HCT116 (cell line): ENCODE measurements around the gene VASN. TPM values are rescaled to one million over a fixed set of nuclear protein-coding genes. Genes with fewer than 3 reads are reported as not detected.

Source experiments
- ATAC-seq: fragments of 200-7000 bp; cut with Tn5 transposase; 2 replicates; pipeline ENCODE4 v1.9.1; 2020; ENCODE audit warnings: mild to moderate bottlenecking, moderate library complexity
- BruUV-seq: library from RNA; stranded (reverse); fragments of 400-500 nt; replicated peaks from 2 replicates; lab custom pipeline; 2021; lab: Mats Ljungman, UMichigan
- CTCF ChIA-PET: fragments of 300-600 bp; sonication (Branson Sonifier 250); formaldehyde crosslinking; loops from one replicate; lab custom pipeline; 2021; ENCODE audit warnings: antibody characterized with exemption; lab: Charles Lee
- POLR2A ChIA-PET: fragments of 300-600, 350-600 bp; sonication (Branson Sonifier 250); formaldehyde crosslinking; loops from one replicate; lab custom pipeline; 2021; ENCODE audit warnings: antibody characterized with exemption; lab: Charles Lee
- RAD21 ChIA-PET, 2 experiments: fragments of 300-600 bp; sonication (Branson Sonifier 250); formaldehyde crosslinking; loops; one replicate each; lab custom pipeline; 2023; ENCODE audit warnings: low total read pairs in 2 of 2; ENCODE audit not compliant: uncharacterized antibody in 2 of 2, unreplicated experiment in 2 of 2, low non-redundant PET in 1 of 2; lab: Charles Lee
- DNase-seq: peaks from one replicate; pipeline ENCODE4 v3.0.0-alpha.2; 2010; ENCODE audit warnings: low read depth, low spot score
- H2AFZ ChIP-seq: fragments of 200-600 bp; shearing (Covaris generic), sonication (generic); 2 replicates; pipeline ENCODE4 v1.6.1; 2017; ENCODE audit warnings: low read depth, mixed run types, mixed read lengths, antibody characterized with exemption, low read length; ENCODE audit not compliant: poor library complexity, severe bottlenecking
- H3K27ac ChIP-seq: 2 replicates; pipeline ENCODE4 v1.5.1; 2012; ENCODE audit warnings: low read depth, low read length
- H3K27me3 ChIP-seq: fragments of 200-600 bp; sonication (generic); 2 replicates; pipeline ENCODE4 v1.6.1; 2016; ENCODE audit warnings: mixed run types, low read length, mixed read lengths; ENCODE audit not compliant: insufficient read depth
- H3K36me3 ChIP-seq, 2 experiments: fragments of 200-500 bp in 1 of 2; fragments of 200-600 bp in 1 of 2; sonication (Bioruptor generic) in 1 of 2; sonication (generic) in 1 of 2; 2 replicates each; pipeline versions ENCODE4 v1.5.1 to v1.6.1; 2014 to 2016; ENCODE audit warnings: low read length in 2 of 2, inconsistent platforms in 1 of 2, mixed read lengths in 1 of 2, mixed run types in 1 of 2; ENCODE audit not compliant: insufficient read depth in 2 of 2, control insufficient read depth in 1 of 2
- H3K4me1 ChIP-seq, 2 experiments: fragments of 200-600 bp in 1 of 2; sonication (generic) in 1 of 2; 2 replicates each; pipeline versions ENCODE4 v1.5.1 to v1.6.1; 2012 to 2017; ENCODE audit warnings: low read length in 2 of 2, inconsistent platforms in 1 of 2, mild to moderate bottlenecking in 1 of 2, mixed read lengths in 1 of 2, mixed run types in 1 of 2, moderate library complexity in 1 of 2; ENCODE audit not compliant: insufficient read depth in 2 of 2, control insufficient read depth in 1 of 2
- H3K4me2 ChIP-seq: fragments of 200-600 bp; sonication (generic); 2 replicates; pipeline ENCODE4 v1.6.1; 2017; ENCODE audit warnings: mixed run types, low read length, mixed read lengths
- H3K4me3 ChIP-seq, 2 experiments: fragments of 200-600 bp in 1 of 2; sonication (generic) in 1 of 2; replicated peaks in 1 of 2; 2 replicates each; pipeline ENCODE4 v1.5.1; 2011 to 2016; ENCODE audit warnings: low read length in 2 of 2, control low read depth in 1 of 2, low read depth in 1 of 2, mild to moderate bottlenecking in 1 of 2, mixed read lengths in 1 of 2, mixed run types in 1 of 2
- H3K79me2 ChIP-seq: fragments of 200-600 bp; sonication (generic); 2 replicates; pipeline ENCODE4 v1.6.1; 2017; ENCODE audit warnings: mild to moderate bottlenecking, mixed run types, low read length, moderate library complexity, mixed read lengths; ENCODE audit not compliant: insufficient read depth
- H3K9ac ChIP-seq: fragments of 200-600 bp; sonication (generic); 2 replicates; pipeline ENCODE4 v1.6.1; 2016; ENCODE audit warnings: low read length, mixed read lengths
- H3K9me2 ChIP-seq: fragments of 200-600 bp; sonication (generic), shearing (Covaris generic); 2 replicates; pipeline ENCODE4 v1.6.1; 2017; ENCODE audit warnings: mixed run types, mild to moderate bottlenecking, moderate library complexity; ENCODE audit not compliant: insufficient read depth
- H3K9me3 ChIP-seq, 2 experiments: fragments of 200-500 bp in 1 of 2; fragments of 200-600 bp in 1 of 2; sonication (Bioruptor generic) in 1 of 2; sonication (generic) in 1 of 2; 2 replicates each; pipeline ENCODE4 v1.6.1; 2014 to 2017; ENCODE audit warnings: low read length in 2 of 2, mixed read lengths in 2 of 2, inconsistent platforms in 1 of 2, low read depth in 1 of 2, mild to moderate bottlenecking in 1 of 2, mixed run types in 1 of 2, moderate library complexity in 1 of 2; ENCODE audit not compliant: control insufficient read depth in 1 of 2, insufficient read depth in 1 of 2
- H4K20me1 ChIP-seq: fragments of 200-600 bp; sonication (generic), shearing (Covaris generic); 2 replicates; pipeline ENCODE4 v1.6.1; 2017; ENCODE audit warnings: mixed run types, mild to moderate bottlenecking, moderate library complexity; ENCODE audit not compliant: insufficient read depth
- EZH2phosphoT487 ChIP-seq: fragments of 200-600 bp; IDR thresholded peaks from 2 replicates; pipeline ENCODE4 v1.6.1; 2018; ENCODE audit warnings: antibody characterized with exemption, borderline replicate concordance
- POLR2AphosphoS5 ChIP-seq: IDR thresholded peaks from 2 replicates; pipeline ENCODE4 v1.6.1; 2011; ENCODE audit warnings: mild to moderate bottlenecking, low read depth, low read length, moderate library complexity
- RAD21 ChIP-seq: IDR thresholded peaks from 2 replicates; pipeline ENCODE4 v1.6.1; 2012; ENCODE audit warnings: low read depth, mild to moderate bottlenecking
- SRF ChIP-seq: IDR thresholded peaks from 2 replicates; pipeline ENCODE4 v1.6.1; 2012; ENCODE audit warnings: low read depth
- intact Hi-C: fragments of 100-400 bp; cut with micrococcal nuclease; formaldehyde crosslinking; loops from 2 replicates; pipeline ENCODE4 v1.10.0; 2022
- total RNA-seq: library from RNA; stranded (reverse); gene quantifications from one replicate; pipeline ENCODE4 v1.2.1, GENCODE V29; 2021; ENCODE audit not compliant: unreplicated experiment
- TF ChIP-seq, protein P1 (sequence below), 3 experiments: fragments of 200-600 bp in 1 of 3; sonication (generic) in 1 of 3; IDR thresholded peaks in 2 of 3; conservative IDR thresholded peaks in 1 of 3; 2 replicates each; pipeline ENCODE4 v1.5.1; 2012 to 2017; ENCODE audit warnings: low read depth in 2 of 3, low read length in 2 of 3, antibody characterized with exemption in 1 of 3, borderline replicate concordance in 1 of 3, control low read depth in 1 of 3, mild to moderate bottlenecking in 1 of 3, mixed read lengths in 1 of 3, mixed run types in 1 of 3, moderate library complexity in 1 of 3; ENCODE audit not compliant: insufficient read depth in 1 of 3

VASN gene
- total RNA-seq, 1 experiment from 2014 or later, result 6.3 TPM

DNA sequence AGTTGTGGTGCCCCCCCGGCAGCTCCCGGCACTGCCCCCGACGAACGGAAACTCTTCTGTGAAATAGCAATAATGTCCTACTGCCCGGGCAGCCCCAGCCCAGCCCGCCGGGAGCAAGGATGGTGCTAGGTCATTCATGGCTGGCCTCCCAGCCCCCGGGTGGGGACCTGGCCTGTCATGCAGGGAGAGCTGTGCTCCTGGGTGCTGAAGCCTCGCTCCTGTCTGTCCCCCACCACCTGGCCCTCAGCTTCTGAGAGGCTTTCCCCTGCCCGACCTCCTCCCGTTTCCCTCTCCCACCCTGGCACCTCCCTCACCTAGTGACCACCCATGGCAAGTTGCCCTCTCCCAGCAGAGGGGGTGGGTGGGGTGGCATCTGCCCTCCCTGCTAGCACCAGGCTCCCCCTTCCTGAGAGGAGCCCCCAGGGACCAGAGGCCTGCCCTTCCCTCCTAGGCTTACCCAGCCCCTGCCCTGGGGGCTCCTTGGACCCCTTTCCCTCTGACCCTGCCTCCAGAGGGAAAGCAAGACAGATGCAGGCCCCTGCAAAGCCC, 34.0 kb upstream of the VASN start:
- H3K9me3 ChIP-seq, result no peaks in the 10 kb centered on the region
- CTCF ChIA-PET, result interaction anchor here (1.2 kb wide), 1 partner anchor 77 kb away, joined by 3 read pairs; no protein-coding TSS in a partner anchor
- H3K27ac ChIP-seq, result no peak overlapping the region; the same call in 1 of the 2 replicates
- POLR2A ChIA-PET, result no interaction called here
- H3K9me2 ChIP-seq, result no peaks in the 10 kb centered on the region
- no peak overlapping the region for H2AFZ ChIP-seq
- TF ChIP-seq POLR2AphosphoS5 (peak; percentile 34; the same call in 1 of the 2 replicates), RAD21 (no peak), SRF (no peak)
- intact Hi-C loops, result no loop called here
- ATAC-seq, result peak; percentile 12
- no peak overlapping the region for H3K4me2 ChIP-seq
- BruUV-seq, result no TSS peak
- no peak for DNase-seq
- RAD21 ChIA-PET, result no interaction called here
- H3K4me3 ChIP-seq, result no peak overlapping the region
- no peaks in the 10 kb centered on the region for H3K4me1 ChIP-seq
- H3K79me2 ChIP-seq, result peaks cover 35% of the 10 kb centered on the region
- no peak overlapping the region for H3K9ac ChIP-seq
- peaks cover 7 to 30% of the 10 kb centered on the region in 2 experiments; a peak in 2 of 4 replicates for H3K36me3 ChIP-seq
- H3K27me3 ChIP-seq, result no peaks in the 10 kb centered on the region
- H4K20me1 ChIP-seq, result no peaks in the 10 kb centered on the region

DNA sequence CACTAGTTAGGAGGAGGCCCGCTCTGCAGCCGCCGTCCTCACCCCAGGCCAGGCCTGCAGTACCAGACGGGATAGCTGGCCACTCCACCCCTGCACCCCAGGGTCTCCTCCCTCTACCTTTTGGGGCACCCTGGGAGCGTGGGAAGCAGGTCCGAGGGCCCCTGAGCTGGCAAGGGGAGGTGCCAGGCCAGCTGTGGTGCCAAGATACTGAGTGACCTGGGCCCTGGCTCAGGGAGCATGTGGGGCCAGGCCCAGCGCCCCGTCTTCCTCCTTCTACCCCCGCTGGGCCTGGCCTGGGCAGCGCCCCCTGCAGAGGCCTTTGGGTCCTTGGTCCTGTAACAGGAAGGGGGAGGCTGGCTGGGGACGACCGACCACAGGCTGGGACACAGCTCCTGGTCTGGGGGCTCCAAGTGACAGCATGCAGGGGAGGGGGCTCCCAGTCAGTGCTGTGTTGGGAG, 33.5 kb upstream of the VASN start:
- Histone ChIP-seq H4K20me1 (no peaks in the 10 kb centered on the region), H3K9me2 (no peaks in the 10 kb centered on the region), H3K36me3 (peaks cover 7 to 29% of the 10 kb centered on the region in 2 experiments; a peak in 2 of 4 replicates), H3K4me1 (no peaks in the 10 kb centered on the region), H3K27me3 (no peaks in the 10 kb centered on the region), H3K4me2 (no peak overlapping the region), H3K9ac (no peak overlapping the region), H3K4me3 (no peak overlapping the region), H2AFZ (no peak overlapping the region), H3K79me2 (peaks cover 37% of the 10 kb centered on the region), H3K9me3 (no peaks in the 10 kb centered on the region), H3K27ac (no peak overlapping the region; the same call in 1 of the 2 replicates)
- TF ChIP-seq, protein P1, sequence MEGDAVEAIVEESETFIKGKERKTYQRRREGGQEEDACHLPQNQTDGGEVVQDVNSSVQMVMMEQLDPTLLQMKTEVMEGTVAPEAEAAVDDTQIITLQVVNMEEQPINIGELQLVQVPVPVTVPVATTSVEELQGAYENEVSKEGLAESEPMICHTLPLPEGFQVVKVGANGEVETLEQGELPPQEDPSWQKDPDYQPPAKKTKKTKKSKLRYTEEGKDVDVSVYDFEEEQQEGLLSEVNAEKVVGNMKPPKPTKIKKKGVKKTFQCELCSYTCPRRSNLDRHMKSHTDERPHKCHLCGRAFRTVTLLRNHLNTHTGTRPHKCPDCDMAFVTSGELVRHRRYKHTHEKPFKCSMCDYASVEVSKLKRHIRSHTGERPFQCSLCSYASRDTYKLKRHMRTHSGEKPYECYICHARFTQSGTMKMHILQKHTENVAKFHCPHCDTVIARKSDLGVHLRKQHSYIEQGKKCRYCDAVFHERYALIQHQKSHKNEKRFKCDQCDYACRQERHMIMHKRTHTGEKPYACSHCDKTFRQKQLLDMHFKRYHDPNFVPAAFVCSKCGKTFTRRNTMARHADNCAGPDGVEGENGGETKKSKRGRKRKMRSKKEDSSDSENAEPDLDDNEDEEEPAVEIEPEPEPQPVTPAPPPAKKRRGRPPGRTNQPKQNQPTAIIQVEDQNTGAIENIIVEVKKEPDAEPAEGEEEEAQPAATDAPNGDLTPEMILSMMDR (IDR thresholded peaks at IDR 0.05 in 2 of 3, conservative IDR thresholded peaks at IDR 0.05 in 1 of 3; ENCODE audit: borderline replicate concordance in 1 of 3, insufficient read depth in 1 of 3, low read depth in 2 of 3, low read length in 2 of 3), result 0 out of 6 replicates have a peak, but pooled peaks of 2 of the 3 experiments have one; percentile 2 to 20
- TF ChIP-seq EZH2phosphoT487, result no peak
- intact Hi-C loops, result no loop called here
- BruUV-seq, result no TSS peak
- DNase-seq (no peak), ATAC-seq (peak; percentile 33)
- ChIA-PET POLR2A (no interaction called here), CTCF (interaction anchor here (1.2 kb wide), 1 partner anchor 78 kb away, joined by 3 read pairs; no protein-coding TSS in a partner anchor), RAD21 (no interaction called here)
